Astrocyte (in vitro differentiated cells and primary cell): Measurements from ENCODE around the gene FAM168A. TPM values are rescaled to one million over a fixed set of nuclear protein-coding genes. Genes with fewer than 3 reads are reported as not detected.

ENCODE experiments used
- DNase-seq: peaks from one replicate; pipeline ENCODE4 v3.0.0-alpha.2; 2010; ENCODE audit warnings: low read depth
- FAIRE-seq: peaks from 2 replicates; lab custom pipeline; 2011; peaks lifted over from hg19 to GRCh38; lab: Jason Lieb, UNC
- H2AFZ ChIP-seq: 2 replicates; pipeline ENCODE4 v1.6.0; 2012; ENCODE audit warnings: low read depth, low read length, inconsistent platforms
- H3K27ac ChIP-seq: 2 replicates; pipeline ENCODE4 v1.5.1; 2011; ENCODE audit warnings: low read depth, low read length, inconsistent platforms
- H3K27me3 ChIP-seq: 2 replicates; pipeline ENCODE4 v1.6.0; 2011; ENCODE audit warnings: low read length, inconsistent platforms; ENCODE audit not compliant: insufficient read depth
- H3K36me3 ChIP-seq: 2 replicates; pipeline ENCODE4 v1.5.1; 2011; ENCODE audit warnings: low read length, inconsistent platforms; ENCODE audit not compliant: insufficient read depth
- H3K4me1 ChIP-seq: 2 replicates; pipeline ENCODE4 v1.5.1; 2011; ENCODE audit warnings: low read length, inconsistent platforms; ENCODE audit not compliant: insufficient read depth
- H3K4me2 ChIP-seq: 2 replicates; pipeline ENCODE4 v1.6.0; 2012; ENCODE audit warnings: low read length, inconsistent platforms
- H3K4me3 ChIP-seq: 2 replicates; pipeline ENCODE4 v1.5.1; 2011; ENCODE audit warnings: low read depth, mild to moderate bottlenecking, low read length, inconsistent platforms; ENCODE audit not compliant: insufficient read depth
- H3K79me2 ChIP-seq: 2 replicates; pipeline ENCODE4 v1.6.0; 2012; ENCODE audit warnings: mild to moderate bottlenecking, low read length, inconsistent platforms; ENCODE audit not compliant: insufficient read depth
- H3K9ac ChIP-seq: 2 replicates; pipeline ENCODE4 v1.6.0; 2012; ENCODE audit warnings: mild to moderate bottlenecking, low read length, inconsistent platforms
- H3K9me3 ChIP-seq: 2 replicates; pipeline ENCODE4 v1.5.1; 2012; ENCODE audit warnings: low read depth, mild to moderate bottlenecking, low read length, inconsistent platforms; ENCODE audit not compliant: insufficient read depth
- H4K20me1 ChIP-seq: 2 replicates; pipeline ENCODE4 v1.6.0; 2012; ENCODE audit warnings: low read length, inconsistent platforms; ENCODE audit not compliant: insufficient read depth
- H3K27ac Mint-ChIP-seq: one replicate; pipeline ENCODE4 v1.8.0; 2021; ENCODE audit warnings: mild to moderate bottlenecking, mixed read lengths; ENCODE audit not compliant: unreplicated experiment
- H3K27me3 Mint-ChIP-seq: one replicate; pipeline ENCODE4 v1.8.0; 2021; ENCODE audit warnings: low read depth, mixed read lengths; ENCODE audit not compliant: unreplicated experiment
- H3K36me3 Mint-ChIP-seq: one replicate; pipeline ENCODE4 v1.8.0; 2021; ENCODE audit warnings: low read depth, mixed read lengths; ENCODE audit not compliant: unreplicated experiment
- H3K4me1 Mint-ChIP-seq: one replicate; pipeline ENCODE4 v1.8.0; 2021; ENCODE audit warnings: low read depth, mixed read lengths; ENCODE audit not compliant: unreplicated experiment
- H3K4me3 Mint-ChIP-seq: one replicate; pipeline ENCODE4 v1.8.0; 2021; ENCODE audit warnings: mild to moderate bottlenecking, moderate library complexity, mixed read lengths; ENCODE audit not compliant: unreplicated experiment
- H3K9me3 Mint-ChIP-seq: one replicate; pipeline ENCODE4 v1.8.0; 2021; ENCODE audit warnings: mild to moderate bottlenecking, mixed read lengths; ENCODE audit not compliant: unreplicated experiment
- EZH2 ChIP-seq: IDR thresholded peaks from 2 replicates; pipeline ENCODE4 v1.6.1; 2012; ENCODE audit warnings: mild to moderate bottlenecking, low read length, inconsistent platforms; ENCODE audit not compliant: insufficient read depth
- total RNA-seq: library from RNA; stranded (reverse); gene quantifications from 2 replicates; pipeline ENCODE4 v1.2.1, GENCODE V29; 2021
- TF ChIP-seq, protein P1 (sequence below): IDR thresholded peaks from 2 replicates; pipeline ENCODE4 v1.5.1; 2011; ENCODE audit warnings: low read depth, mild to moderate bottlenecking, inconsistent platforms, low read length, moderate library complexity; ENCODE audit not compliant: insufficient read depth

The FAM168A gene
- total RNA-seq, 1 donor from 2014 or later: 44.8 TPM

DNA sequence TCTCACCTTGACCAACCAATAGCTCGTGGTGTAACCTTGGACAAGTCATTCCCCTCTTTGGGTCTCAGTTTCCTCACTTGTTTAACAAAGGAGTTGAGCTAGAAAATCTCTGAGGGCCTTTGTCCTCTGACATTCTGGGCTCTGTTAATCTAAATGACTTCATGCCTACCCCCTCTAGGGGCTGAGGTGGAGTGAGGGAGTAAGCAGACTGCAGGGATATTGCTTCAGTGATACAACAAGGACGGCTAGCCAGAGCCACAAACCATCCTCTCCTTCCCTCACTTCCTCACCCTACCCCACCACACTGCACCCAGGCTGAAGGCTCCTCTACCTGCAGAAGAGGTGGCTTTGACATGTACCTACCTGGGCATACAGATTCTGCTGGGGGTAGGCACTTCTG, 186.9 kb downstream of the FAM168A start:
- no peak overlapping the region for H3K4me3 ChIP-seq
- H3K9me3 ChIP-seq: no peaks in the 10 kb centered on the region
- H3K27me3 Mint-ChIP-seq: no peaks in the 10 kb centered on the region
- no peak overlapping the region for H3K4me2 ChIP-seq
- no peak overlapping the region for H2AFZ ChIP-seq
- H3K27ac ChIP-seq: no peak overlapping the region
- H3K36me3 Mint-ChIP-seq: peaks cover 19% of the 10 kb centered on the region
- H3K27me3 ChIP-seq: no peaks in the 10 kb centered on the region
- no peaks in the 10 kb centered on the region for H3K9me3 Mint-ChIP-seq
- H3K4me3 Mint-ChIP-seq: no peak overlapping the region
- no peak for TF ChIP-seq EZH2
- TF ChIP-seq, protein P1, sequence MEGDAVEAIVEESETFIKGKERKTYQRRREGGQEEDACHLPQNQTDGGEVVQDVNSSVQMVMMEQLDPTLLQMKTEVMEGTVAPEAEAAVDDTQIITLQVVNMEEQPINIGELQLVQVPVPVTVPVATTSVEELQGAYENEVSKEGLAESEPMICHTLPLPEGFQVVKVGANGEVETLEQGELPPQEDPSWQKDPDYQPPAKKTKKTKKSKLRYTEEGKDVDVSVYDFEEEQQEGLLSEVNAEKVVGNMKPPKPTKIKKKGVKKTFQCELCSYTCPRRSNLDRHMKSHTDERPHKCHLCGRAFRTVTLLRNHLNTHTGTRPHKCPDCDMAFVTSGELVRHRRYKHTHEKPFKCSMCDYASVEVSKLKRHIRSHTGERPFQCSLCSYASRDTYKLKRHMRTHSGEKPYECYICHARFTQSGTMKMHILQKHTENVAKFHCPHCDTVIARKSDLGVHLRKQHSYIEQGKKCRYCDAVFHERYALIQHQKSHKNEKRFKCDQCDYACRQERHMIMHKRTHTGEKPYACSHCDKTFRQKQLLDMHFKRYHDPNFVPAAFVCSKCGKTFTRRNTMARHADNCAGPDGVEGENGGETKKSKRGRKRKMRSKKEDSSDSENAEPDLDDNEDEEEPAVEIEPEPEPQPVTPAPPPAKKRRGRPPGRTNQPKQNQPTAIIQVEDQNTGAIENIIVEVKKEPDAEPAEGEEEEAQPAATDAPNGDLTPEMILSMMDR: no peak
- no peak overlapping the region for H3K9ac ChIP-seq
- no peaks in the 10 kb centered on the region for H3K36me3 ChIP-seq
- DNase-seq (no peak), FAIRE-seq (no peak)
- peaks cover 50% of the 10 kb centered on the region for H3K4me1 Mint-ChIP-seq
- no peak overlapping the region for H3K27ac Mint-ChIP-seq
- peaks cover 4% of the 10 kb centered on the region for H4K20me1 ChIP-seq
- H3K4me1 ChIP-seq: peaks cover 11% of the 10 kb centered on the region
- H3K79me2 ChIP-seq: no peaks in the 10 kb centered on the region

DNA sequence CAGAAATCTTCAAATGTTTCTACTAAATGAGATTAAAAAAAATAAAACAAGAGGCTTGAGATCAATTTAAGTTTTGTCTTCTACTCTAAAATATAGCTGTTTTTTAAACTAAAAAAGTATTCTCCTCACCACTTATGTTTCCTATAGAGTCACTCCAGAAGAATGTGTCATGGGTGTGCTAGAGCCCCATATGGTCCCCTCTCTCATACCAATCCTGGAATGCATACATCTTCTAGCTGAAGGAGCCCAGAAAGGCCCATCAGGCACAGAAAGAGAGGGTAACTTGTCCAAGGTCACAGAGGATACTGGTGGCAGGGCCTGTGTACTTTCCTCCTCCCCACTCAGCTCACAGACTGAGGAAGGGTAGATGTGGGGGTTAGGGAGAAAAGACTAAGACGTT, 187.3 kb downstream of the FAM168A start:
- FAIRE-seq (no peak), DNase-seq (no peak)
- Histone ChIP-seq H3K4me1 (peaks cover 11% of the 10 kb centered on the region), H3K79me2 (no peaks in the 10 kb centered on the region), H2AFZ (no peak overlapping the region), H3K4me2 (no peak overlapping the region), H3K27me3 (no peaks in the 10 kb centered on the region), H3K4me3 (no peak overlapping the region), H3K9me3 (no peaks in the 10 kb centered on the region), H3K27ac (no peak overlapping the region), H3K36me3 (no peaks in the 10 kb centered on the region), H3K9ac (no peak overlapping the region), H4K20me1 (peaks cover 4% of the 10 kb centered on the region)
- TF ChIP-seq EZH2: no peak
- TF ChIP-seq, protein P1: no peak
- Mint-ChIP-seq H3K27ac (no peak overlapping the region), H3K4me3 (no peak overlapping the region), H3K4me1 (peaks cover 46% of the 10 kb centered on the region), H3K9me3 (no peaks in the 10 kb centered on the region), H3K36me3 (peaks cover 19% of the 10 kb centered on the region), H3K27me3 (no peaks in the 10 kb centered on the region)

DNA sequence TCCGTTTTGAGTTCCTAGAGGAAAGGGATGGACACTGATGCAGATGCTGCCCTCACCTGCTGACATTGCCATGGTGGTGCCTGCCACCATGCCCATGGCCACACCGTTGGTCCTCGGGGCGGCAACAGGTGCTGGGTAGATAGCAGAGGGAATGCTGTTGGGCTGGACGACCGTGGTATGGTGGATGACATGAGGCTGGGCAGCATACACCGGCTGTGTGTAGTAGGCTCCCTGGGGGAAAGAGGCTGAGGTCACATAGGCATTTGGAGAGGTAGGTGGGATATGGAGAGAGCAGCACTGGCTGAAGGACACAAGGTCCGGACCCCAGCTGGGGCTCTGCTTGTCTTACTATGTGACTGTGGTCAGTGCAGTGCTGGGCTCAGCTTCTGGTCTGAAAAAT, 188.5 kb downstream of the FAM168A start:
- Histone ChIP-seq H3K9me3 (no peaks in the 10 kb centered on the region), H3K4me3 (no peak overlapping the region), H3K36me3 (no peaks in the 10 kb centered on the region), H4K20me1 (peaks cover 4% of the 10 kb centered on the region), H2AFZ (no peak overlapping the region), H3K9ac (no peak overlapping the region), H3K4me1 (peaks cover 11% of the 10 kb centered on the region), H3K27me3 (no peaks in the 10 kb centered on the region), H3K79me2 (no peaks in the 10 kb centered on the region), H3K4me2 (no peak overlapping the region), H3K27ac (no peak overlapping the region)
- Mint-ChIP-seq H3K9me3 (no peaks in the 10 kb centered on the region), H3K4me3 (no peak overlapping the region), H3K4me1 (peaks cover 37% of the 10 kb centered on the region), H3K27me3 (no peaks in the 10 kb centered on the region), H3K36me3 (peaks cover 22% of the 10 kb centered on the region), H3K27ac (no peak overlapping the region)
- no peak for TF ChIP-seq EZH2
- TF ChIP-seq, protein P1: no peak
- DNase-seq (no peak), FAIRE-seq (no peak)
